ENCODE results near the gene SETD3. TPM values are rescaled to one million over a fixed set of nuclear protein-coding genes. Genes with fewer than 3 reads are reported as not detected.

SETD3 gene
- total RNA-seq, 4 donors from 2014 or later: 135 to 170 (median 148) TPM

GRCh38 chr14:99408286-99408970, 72.2 kb downstream of the SETD3 start:
- intact Hi-C loops (cut with DNase I): no loop called here
- DNase-seq (ENCODE audit: extremely low spot score): no peak
- TF ChIP-seq EP300 (IDR thresholded peaks at IDR 0.05): no peak
- no peak for TF ChIP-seq POLR2AphosphoS5 (IDR thresholded peaks at IDR 0.05)
- TF ChIP-seq CTCF (IDR thresholded peaks at IDR 0.05): no peak
- TF ChIP-seq POLR2A (IDR thresholded peaks at IDR 0.05; ENCODE audit: low read depth): no peak
- no peak overlapping the region for H3K4me3 ChIP-seq
- WGBS: 88% methylated on average over 8 of the region's 8 CpGs
- no peaks in the 10 kb centered on the region for H3K9me3 ChIP-seq
- no peaks in the 10 kb centered on the region for H3K27me3 ChIP-seq
- H3K36me3 ChIP-seq: peaks cover 17 to 82% (median 61%) of the 10 kb centered on the region in 4 donors
- H3K27ac ChIP-seq (replicated peaks in 1 of 4): no peak overlapping the region
- no peaks in the 10 kb centered on the region for H3K4me1 ChIP-seq

DNA sequence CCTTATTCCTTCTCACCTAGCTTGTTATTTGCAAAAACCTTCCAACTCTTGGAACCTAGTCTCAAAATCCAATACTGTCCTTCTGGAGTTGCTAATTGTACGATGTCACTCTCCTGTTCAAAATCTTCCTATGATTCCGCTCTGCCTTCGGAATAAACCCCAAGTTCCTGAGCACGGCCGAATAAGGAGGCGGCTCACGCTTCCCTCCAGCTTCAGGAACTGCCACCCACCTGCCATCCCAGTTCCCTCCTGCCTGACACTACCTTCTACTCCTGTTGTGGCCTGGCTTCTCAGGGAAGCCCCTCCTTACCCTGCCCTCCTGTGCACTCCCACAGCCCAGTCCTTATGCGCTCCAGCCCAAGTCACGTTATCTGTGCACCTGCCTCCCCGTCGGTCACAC, 73.2 kb downstream of the SETD3 start:
- Histone ChIP-seq H3K4me1 (no peaks in the 10 kb centered on the region), H3K27me3 (no peaks in the 10 kb centered on the region), H3K4me3 (no peak overlapping the region), H3K9me3 (no peaks in the 10 kb centered on the region), H3K27ac (replicated peaks in 1 of 4) (no peak overlapping the region), H3K36me3 (peaks cover 17 to 84% (median 62%) of the 10 kb centered on the region in 4 donors)
- TF ChIP-seq EP300 (IDR thresholded peaks at IDR 0.05) (no peak), POLR2A (IDR thresholded peaks at IDR 0.05; ENCODE audit: low read depth) (no peak), POLR2AphosphoS5 (IDR thresholded peaks at IDR 0.05) (no peak), CTCF (IDR thresholded peaks at IDR 0.05) (no peak)
- DNase-seq (ENCODE audit: extremely low spot score): no peak
- WGBS: 96% methylated on average over 11 of the region's 11 CpGs
- intact Hi-C loops (cut with DNase I): no loop called here

- no peak for DNase-seq (ENCODE audit: extremely low spot score)
- intact Hi-C loops (cut with DNase I): no loop called here
- H3K36me3 ChIP-seq: peaks cover 40 to 86% (median 64%) of the 10 kb centered on the region in 4 donors
These were observed 77.7 kb downstream of the SETD3 start for GRCh38 chr14:99402950-99403349.

DNA sequence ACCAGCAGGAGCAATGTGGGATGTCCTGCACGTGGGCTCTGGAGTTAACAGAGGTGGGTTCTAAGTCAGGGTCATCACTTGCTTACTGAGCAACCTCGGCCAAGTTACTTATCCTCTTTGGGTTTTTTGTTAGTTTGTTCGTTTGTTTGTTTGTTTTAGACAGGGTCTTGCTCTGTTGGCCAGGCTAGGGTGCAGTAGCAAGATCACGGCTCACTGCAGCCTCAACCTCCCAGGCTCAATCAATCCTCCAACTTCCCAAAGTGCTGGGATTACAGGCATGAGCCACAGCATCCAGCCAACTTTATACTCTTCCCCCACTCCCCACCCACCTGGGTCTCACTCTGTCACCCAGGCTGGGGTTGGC, 78.4 kb downstream of the SETD3 start:
- Histone ChIP-seq H3K4me1 (no peaks in the 10 kb centered on the region), H3K9me3 (no peaks in the 10 kb centered on the region), H3K36me3 (peaks cover 46 to 89% (median 68%) of the 10 kb centered on the region in 4 donors), H3K27ac (replicated peaks in 1 of 4) (no peak overlapping the region), H3K4me3 (no peak overlapping the region), H3K27me3 (no peaks in the 10 kb centered on the region)
- intact Hi-C loops (cut with DNase I): no loop called here
- TF ChIP-seq CTCF (IDR thresholded peaks at IDR 0.05) (no peak), EP300 (IDR thresholded peaks at IDR 0.05) (no peak), POLR2AphosphoS5 (IDR thresholded peaks at IDR 0.05) (no peak), POLR2A (IDR thresholded peaks at IDR 0.05; ENCODE audit: low read depth) (no peak)
- 88% methylated on average over 4 of the region's 4 CpGs for WGBS
- no peak for DNase-seq (ENCODE audit: extremely low spot score)

More at GRCh38 chr14:99402950-99403349, 77.7 kb downstream of the SETD3 start:
- Histone ChIP-seq H3K27me3 (no peaks in the 10 kb centered on the region), H3K9me3 (no peaks in the 10 kb centered on the region), H3K27ac (replicated peaks in 1 of 4) (no peak overlapping the region), H3K4me1 (no peaks in the 10 kb centered on the region), H3K4me3 (no peak overlapping the region)
- WGBS: 92% methylated on average over 10 of the region's 10 CpGs
- no peak for TF ChIP-seq POLR2AphosphoS5 (IDR thresholded peaks at IDR 0.05)
- TF ChIP-seq CTCF (IDR thresholded peaks at IDR 0.05): no peak
- TF ChIP-seq POLR2A (IDR thresholded peaks at IDR 0.05; ENCODE audit: low read depth): no peak
- TF ChIP-seq EP300 (IDR thresholded peaks at IDR 0.05): no peak
